BLaER1 (cell line): ENCODE measurements around the gene MARK2.

Experiments used
- H3K27ac ChIP-seq: shearing (Covaris generic); formaldehyde crosslinking; 2 replicates; pipeline ENCODE4 v1.8.1; 2022
- H3K27me3 ChIP-seq: shearing (Covaris generic); formaldehyde crosslinking; 2 replicates; pipeline ENCODE4 v1.8.1; 2022
- H3K36me3 ChIP-seq: shearing (Covaris generic); formaldehyde crosslinking; 2 replicates; pipeline ENCODE4 v1.8.1; 2022
- H3K4me1 ChIP-seq: shearing (Covaris generic); formaldehyde crosslinking; 2 replicates; pipeline ENCODE4 v1.8.1; 2022
- H3K4me2 ChIP-seq: shearing (Covaris generic); formaldehyde crosslinking; 2 replicates; pipeline ENCODE4 v1.8.1; 2022
- H3K4me3 ChIP-seq: shearing (Covaris generic); formaldehyde crosslinking; 2 replicates; pipeline ENCODE4 v1.8.1; 2022
- H3K9ac ChIP-seq: shearing (Covaris generic); formaldehyde crosslinking; 2 replicates; pipeline ENCODE4 v1.8.1; 2022
- H3K9me3 ChIP-seq: shearing (Covaris generic); formaldehyde crosslinking; 2 replicates; pipeline ENCODE4 v1.8.1; 2022
- H4K20me1 ChIP-seq: shearing (Covaris generic); formaldehyde crosslinking; 2 replicates; pipeline ENCODE4 v1.8.1; 2022
- Cebpa-rat ChIP-seq: shearing (Covaris generic); IDR thresholded peaks from 2 replicates; pipeline ENCODE4 v1.8.1; 2022

The MARK2 gene

GRCh38 chr11:63931045-63931444 lies 92.1 kb downstream of the MARK2 start:
- no peaks in the 10 kb centered on the region for H3K36me3 ChIP-seq
- peak overlapping the region; percentile 48; the same call in 1 of the 2 replicates for H3K9ac ChIP-seq
- peaks cover 25% of the 10 kb centered on the region for H3K4me1 ChIP-seq
- H3K9me3 ChIP-seq, result no peaks in the 10 kb centered on the region
- H4K20me1 ChIP-seq, result no peaks in the 10 kb centered on the region
- no peak for TF ChIP-seq Cebpa-rat
- H3K27ac ChIP-seq, result peak overlapping the region; percentile 30; the same call in 1 of the 2 replicates
- H3K4me3 ChIP-seq, result no peak overlapping the region
- H3K4me2 ChIP-seq, result peak overlapping the region; percentile 50
- no peaks in the 10 kb centered on the region for H3K27me3 ChIP-seq

GRCh38 chr11:63931876-63932275 lies 93.0 kb downstream of the MARK2 start:
- Histone ChIP-seq H3K9ac (no peak overlapping the region), H3K4me1 (peaks cover 25% of the 10 kb centered on the region), H3K4me3 (no peak overlapping the region), H4K20me1 (no peaks in the 10 kb centered on the region), H3K4me2 (no peak overlapping the region), H3K9me3 (no peaks in the 10 kb centered on the region), H3K27me3 (no peaks in the 10 kb centered on the region), H3K36me3 (no peaks in the 10 kb centered on the region), H3K27ac (0 out of 2 replicates have a peak overlapping the region, but pooled peaks have one; percentile 14)
- no peak for TF ChIP-seq Cebpa-rat

GRCh38 chr11:63933459-63933858 lies 94.5 kb downstream of the MARK2 start:
- Histone ChIP-seq H3K27me3 (no peaks in the 10 kb centered on the region), H3K4me3 (no peak overlapping the region), H3K4me2 (no peak overlapping the region), H3K27ac (no peak overlapping the region), H3K36me3 (no peaks in the 10 kb centered on the region), H3K9ac (no peak overlapping the region), H3K4me1 (peaks cover 34% of the 10 kb centered on the region), H3K9me3 (no peaks in the 10 kb centered on the region), H4K20me1 (no peaks in the 10 kb centered on the region)
- TF ChIP-seq Cebpa-rat, result no peak

GRCh38 chr11:63937713-63938478 lies 99.0 kb downstream of the MARK2 start:
- Histone ChIP-seq H3K9me3 (no peaks in the 10 kb centered on the region), H3K9ac (peak overlapping the region; percentile 84), H3K4me3 (peak overlapping the region; percentile 76), H3K4me2 (peak overlapping the region; percentile 89), H4K20me1 (peaks cover 31% of the 10 kb centered on the region), H3K27ac (peak overlapping the region; percentile 31; the same call in 1 of the 2 replicates), H3K27me3 (no peaks in the 10 kb centered on the region), H3K36me3 (peaks cover 14% of the 10 kb centered on the region), H3K4me1 (peaks cover 44% of the 10 kb centered on the region)
- no peak for TF ChIP-seq Cebpa-rat

GRCh38 chr11:63938479-63939396 lies 99.8 kb downstream of the MARK2 start, which contains the start of gene NAA40:
Gene NAA40, plus strand, starts transcription at chr11:63939002. Its CDS starts 95 bp downstream, at chr11:63939097.
- Histone ChIP-seq H3K4me3 (peak within 1 kb of the TSS; percentile 76), H3K27ac (peak within 1 kb of the TSS; percentile 80), H3K27me3 (no peaks in the 10 kb centered on the region), H3K36me3 (peaks cover 19% of the 10 kb centered on the region), H4K20me1 (peaks cover 40% of the 10 kb centered on the region), H3K9ac (peak within 1 kb of the TSS; percentile 84), H3K4me2 (peak within 1 kb of the TSS; percentile 89), H3K4me1 (peaks cover 52% of the 10 kb centered on the region), H3K9me3 (no peaks in the 10 kb centered on the region)
- no peak for TF ChIP-seq Cebpa-rat

GRCh38 chr11:63939397-63939891 lies 100.5 kb downstream of the MARK2 start:
- peak overlapping the region; percentile 80 for H3K27ac ChIP-seq
- H3K4me1 ChIP-seq, result peaks cover 49% of the 10 kb centered on the region
- peak overlapping the region; percentile 76 for H3K4me3 ChIP-seq
- TF ChIP-seq Cebpa-rat, result no peak
- H3K4me2 ChIP-seq, result peak overlapping the region; percentile 78
- H3K9ac ChIP-seq, result peak overlapping the region; percentile 84
- H3K36me3 ChIP-seq, result peaks cover 21% of the 10 kb centered on the region
- no peaks in the 10 kb centered on the region for H3K27me3 ChIP-seq
- peaks cover 47% of the 10 kb centered on the region for H4K20me1 ChIP-seq
- H3K9me3 ChIP-seq, result no peaks in the 10 kb centered on the region

GRCh38 chr11:63940786-63941185 lies 101.9 kb downstream of the MARK2 start:
- Histone ChIP-seq H4K20me1 (peaks cover 60% of the 10 kb centered on the region), H3K27me3 (no peaks in the 10 kb centered on the region), H3K4me1 (peaks cover 60% of the 10 kb centered on the region), H3K9ac (peak overlapping the region; percentile 84), H3K9me3 (no peaks in the 10 kb centered on the region), H3K4me2 (peak overlapping the region; percentile 78), H3K27ac (peak overlapping the region; percentile 73), H3K36me3 (peaks cover 29% of the 10 kb centered on the region), H3K4me3 (peak overlapping the region; percentile 76)
- TF ChIP-seq Cebpa-rat, result no peak

- H3K4me2 ChIP-seq, result peak overlapping the region; percentile 78; the same call in 1 of the 2 replicates
- H3K36me3 ChIP-seq, result peaks cover 39% of the 10 kb centered on the region
- no peak overlapping the region for H3K9ac ChIP-seq
- H4K20me1 ChIP-seq, result peaks cover 66% of the 10 kb centered on the region
- H3K27me3 ChIP-seq, result no peaks in the 10 kb centered on the region
- no peak overlapping the region for H3K27ac ChIP-seq
- no peak overlapping the region for H3K4me3 ChIP-seq
- H3K9me3 ChIP-seq, result no peaks in the 10 kb centered on the region
- peaks cover 60% of the 10 kb centered on the region for H3K4me1 ChIP-seq
- no peak for TF ChIP-seq Cebpa-rat
Observed at GRCh38 chr11:63941901-63942300, 103.0 kb downstream of the MARK2 start.

- peaks cover 56% of the 10 kb centered on the region for H3K4me1 ChIP-seq
- no peaks in the 10 kb centered on the region for H3K27me3 ChIP-seq
- peaks cover 48% of the 10 kb centered on the region for H3K36me3 ChIP-seq
- no peaks in the 10 kb centered on the region for H3K9me3 ChIP-seq
- H4K20me1 ChIP-seq, result peaks cover 66% of the 10 kb centered on the region
- TF ChIP-seq Cebpa-rat, result no peak
- no peak overlapping the region for H3K4me3 ChIP-seq
- no peak overlapping the region for H3K27ac ChIP-seq
- no peak overlapping the region for H3K4me2 ChIP-seq
- 0 out of 2 replicates have a peak overlapping the region, but pooled peaks have one; percentile 51 for H3K9ac ChIP-seq
Observed at GRCh38 chr11:63942803-63943202, 103.9 kb downstream of the MARK2 start.
